ENCODE results near the gene TNXB. TPM values are rescaled to one million over a fixed set of nuclear protein-coding genes. Genes with fewer than 3 reads are reported as not detected.

The TNXB gene
- total and polyA plus RNA-seq, 11 donors, result 17.8 to 234 (median 51.8) TPM

DNA sequence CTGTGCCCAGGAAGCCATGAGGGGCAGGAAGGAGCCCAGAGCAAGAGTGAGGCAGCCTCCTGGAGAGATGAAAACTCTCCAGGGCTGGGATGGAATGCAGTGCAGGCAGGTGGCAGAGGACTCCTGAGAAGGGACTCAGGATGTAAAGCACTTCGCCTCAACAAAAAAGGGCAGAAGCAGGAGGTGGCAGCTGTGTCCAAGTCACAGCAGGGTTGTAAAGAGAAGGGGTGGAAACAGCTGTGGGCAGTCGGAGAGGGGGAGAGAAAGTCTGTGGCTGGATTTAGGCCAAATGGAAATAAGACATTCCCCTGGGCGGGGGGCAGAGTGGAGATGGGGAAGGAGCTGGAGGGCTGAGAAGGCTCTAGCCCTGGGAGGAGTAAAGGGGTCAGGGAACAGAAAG lies 36.0 kb downstream of the TNXB start:
- Histone ChIP-seq H3K27me3 (no peaks in the 10 kb centered on the region), H3K9me3 (no peaks in the 10 kb centered on the region), H3K36me3 (peaks cover 0 to 98% (median 44%) of the 10 kb centered on the region in 9 donors), H3K27ac (peak overlapping the region in 1 of 12 donors; percentile 10), H3K4me1 (peaks cover 0 to 36% (median 0%) of the 10 kb centered on the region in 12 donors), H3K4me3 (no peak overlapping the region)
- DNase-seq (no peak), ATAC-seq (no peak)
- TF ChIP-seq, protein P1, sequence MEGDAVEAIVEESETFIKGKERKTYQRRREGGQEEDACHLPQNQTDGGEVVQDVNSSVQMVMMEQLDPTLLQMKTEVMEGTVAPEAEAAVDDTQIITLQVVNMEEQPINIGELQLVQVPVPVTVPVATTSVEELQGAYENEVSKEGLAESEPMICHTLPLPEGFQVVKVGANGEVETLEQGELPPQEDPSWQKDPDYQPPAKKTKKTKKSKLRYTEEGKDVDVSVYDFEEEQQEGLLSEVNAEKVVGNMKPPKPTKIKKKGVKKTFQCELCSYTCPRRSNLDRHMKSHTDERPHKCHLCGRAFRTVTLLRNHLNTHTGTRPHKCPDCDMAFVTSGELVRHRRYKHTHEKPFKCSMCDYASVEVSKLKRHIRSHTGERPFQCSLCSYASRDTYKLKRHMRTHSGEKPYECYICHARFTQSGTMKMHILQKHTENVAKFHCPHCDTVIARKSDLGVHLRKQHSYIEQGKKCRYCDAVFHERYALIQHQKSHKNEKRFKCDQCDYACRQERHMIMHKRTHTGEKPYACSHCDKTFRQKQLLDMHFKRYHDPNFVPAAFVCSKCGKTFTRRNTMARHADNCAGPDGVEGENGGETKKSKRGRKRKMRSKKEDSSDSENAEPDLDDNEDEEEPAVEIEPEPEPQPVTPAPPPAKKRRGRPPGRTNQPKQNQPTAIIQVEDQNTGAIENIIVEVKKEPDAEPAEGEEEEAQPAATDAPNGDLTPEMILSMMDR (IDR thresholded peaks at IDR 0.05), result no peak
- no peak for TF ChIP-seq POLR2A (IDR thresholded peaks at IDR 0.05)
- intact Hi-C loops (cut with DNase I), result no loop called here
- WGBS, 4 donors, result 70 to 77% (median 74%) methylated on average over 3 of the region's 3 CpGs

DNA sequence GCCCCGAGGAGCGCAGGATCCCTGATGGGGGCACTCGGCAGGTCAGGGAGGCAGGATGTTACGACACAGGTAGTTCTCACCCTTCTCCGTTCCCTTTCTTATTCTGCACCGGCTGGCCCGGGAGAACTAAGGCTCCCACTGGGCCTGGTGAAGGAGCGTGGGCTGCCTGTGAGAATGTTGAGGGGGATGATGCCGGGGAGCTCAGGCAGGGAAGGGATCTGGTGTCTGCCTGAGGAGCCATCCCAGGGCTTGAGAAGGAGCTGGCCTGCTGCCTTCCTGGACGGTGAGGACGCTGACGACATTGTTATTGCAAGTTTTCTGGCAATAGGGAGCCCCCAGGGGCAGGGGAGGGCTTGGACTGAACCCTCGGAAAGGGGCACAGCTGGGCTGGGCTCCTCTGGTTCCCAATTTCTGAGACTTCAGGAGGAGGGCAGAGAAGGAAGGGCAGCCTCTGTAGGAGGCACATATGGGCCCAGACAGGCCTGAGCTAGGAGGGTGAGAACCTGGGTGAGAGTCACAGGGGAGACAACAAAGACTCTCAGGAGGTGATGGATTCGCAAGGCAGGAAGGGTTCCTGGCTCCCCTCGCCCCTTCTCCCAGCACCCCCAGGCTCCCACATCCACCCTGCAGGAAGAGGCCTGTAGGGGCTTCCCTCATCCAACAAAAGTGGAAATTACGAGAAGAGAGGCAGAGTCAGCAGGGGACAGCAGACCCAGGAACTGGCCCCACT lies 38.2 kb downstream of the TNXB start:
- WGBS, 4 donors, result 63 to 76% (median 67%) methylated on average over 16 of the region's 16 CpGs
- DNase-seq, result peak; percentile 64 to 85 (median 73)
- ATAC-seq, result peak; percentile 45 to 77 (median 71)
- Histone ChIP-seq H3K4me1 (peaks cover 0 to 19% (median 0%) of the 10 kb centered on the region in 12 donors), H3K4me3 (no peak overlapping the region), H3K27me3 (no peaks in the 10 kb centered on the region), H3K36me3 (peaks cover 0 to 98% (median 44%) of the 10 kb centered on the region in 9 donors), H3K27ac (peak overlapping the region in 9 of 12 donors; percentile 47 to 85 (median 63)), H3K9me3 (no peaks in the 10 kb centered on the region)
- intact Hi-C loops (cut with DNase I), result no loop called here
- TF ChIP-seq, protein P1 (IDR thresholded peaks at IDR 0.05), result no peak
- TF ChIP-seq POLR2A (IDR thresholded peaks at IDR 0.05), result no peak

DNA sequence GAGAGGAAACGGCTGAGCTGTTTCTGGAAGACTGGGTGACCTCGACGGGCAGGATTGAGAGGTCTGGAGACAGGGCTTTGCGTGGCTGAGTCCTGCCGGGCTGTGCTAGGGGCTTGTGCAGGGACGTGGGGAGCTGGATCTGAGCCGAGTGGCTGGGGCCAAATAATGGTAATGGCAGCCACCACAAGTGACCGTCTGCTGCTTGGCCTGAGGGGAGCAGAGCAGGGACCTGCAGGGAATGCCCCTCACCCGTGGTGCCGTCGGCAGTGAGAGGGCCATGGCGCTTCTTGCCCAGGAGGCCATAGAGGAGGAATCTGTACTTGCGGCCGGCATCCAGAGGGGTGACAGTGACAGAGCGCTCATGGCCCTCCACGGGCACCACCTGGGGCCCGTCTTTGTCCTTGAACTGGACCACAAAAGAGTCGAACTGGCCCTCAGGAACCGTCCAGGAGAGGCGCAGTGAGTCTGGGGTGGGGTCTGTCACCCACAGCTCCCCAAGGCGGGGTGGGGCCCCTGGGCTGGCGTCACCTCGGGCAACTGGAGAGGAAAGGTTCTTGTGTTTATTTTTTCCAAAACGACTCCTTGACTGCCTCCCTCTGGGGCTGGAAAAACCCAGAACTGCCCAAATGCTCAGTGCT lies 39.1 kb downstream of the TNXB start:
- H3K27ac ChIP-seq, result peak overlapping the region in 9 of 12 donors; percentile 47 to 85 (median 63)
- DNase-seq (no peak), ATAC-seq (no peak)

DNA sequence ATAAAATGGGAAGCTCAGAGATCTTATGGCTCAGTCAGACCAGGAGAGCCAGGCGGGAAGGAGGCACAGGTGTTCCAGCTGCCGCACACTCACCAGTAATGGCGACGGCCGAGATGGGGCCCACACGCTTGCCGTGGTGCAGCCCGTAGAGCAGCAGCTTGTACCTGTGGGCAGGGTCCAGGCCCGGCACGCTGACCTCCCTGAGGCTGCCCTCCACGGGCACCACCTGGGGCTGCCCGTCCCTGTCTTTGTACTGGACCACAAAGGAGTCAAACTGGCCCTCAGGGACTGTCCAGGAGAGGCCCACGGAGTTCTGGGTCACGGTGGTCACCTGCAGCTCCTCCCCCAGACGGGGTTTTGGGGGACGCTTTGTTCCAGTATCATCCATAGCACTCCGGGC lies 39.7 kb downstream of the TNXB start:
- Histone ChIP-seq H3K36me3 (peaks cover 0 to 99% (median 50%) of the 10 kb centered on the region in 9 donors), H3K27ac (no peak overlapping the region), H3K9me3 (no peaks in the 10 kb centered on the region), H3K4me1 (peaks cover 0 to 19% (median 0%) of the 10 kb centered on the region in 12 donors), H3K27me3 (no peaks in the 10 kb centered on the region), H3K4me3 (no peak overlapping the region)
- 90 to 95% (median 93%) methylated on average over 13 to 17 of the region's 17 CpGs for WGBS, 4 donors
- ATAC-seq, result no peak
- TF ChIP-seq, protein P1 (IDR thresholded peaks at IDR 0.05), result no peak
- no peak for TF ChIP-seq POLR2A (IDR thresholded peaks at IDR 0.05)
- DNase-seq, result no peak
- intact Hi-C loops (cut with DNase I), result no loop called here

More for the DNA sequence above, 39.1 kb downstream of the TNXB start:
- WGBS, 4 donors, result 79 to 81% (median 80%) methylated on average over 14 to 24 of the region's 24 CpGs
- TF ChIP-seq POLR2A (IDR thresholded peaks at IDR 0.05), result no peak
- TF ChIP-seq, protein P1 (IDR thresholded peaks at IDR 0.05), result no peak
- H3K4me1 ChIP-seq, result peaks cover 0 to 19% (median 0%) of the 10 kb centered on the region in 12 donors
- no peaks in the 10 kb centered on the region for H3K27me3 ChIP-seq
- H3K4me3 ChIP-seq, result no peak overlapping the region
- intact Hi-C loops (cut with DNase I), result no loop called here
- H3K36me3 ChIP-seq, result peaks cover 0 to 99% (median 51%) of the 10 kb centered on the region in 9 donors
- no peaks in the 10 kb centered on the region for H3K9me3 ChIP-seq
